Limb (tissue), 2 donors: ENCODE data around the gene ANKRD28.

Source experiments
- DNase-seq, 2 donors: peaks; one replicate each; pipeline ENCODE4 v3.0.0-alpha.2; 2016; ENCODE audit errors: extremely low spot score in 2 of 2

Gene ANKRD28

GRCh38 chr3:15666277-15666676, 131.5 kb downstream of the ANKRD28 start:
- DNase-seq: no peak

- no peak for DNase-seq
Observed at GRCh38 chr3:15665510-15666150, 132.1 kb downstream of the ANKRD28 start.

GRCh38 chr3:15664144-15664543, 133.6 kb downstream of the ANKRD28 start:
- no peak for DNase-seq

GRCh38 chr3:15660055-15660935, 137.5 kb downstream of the ANKRD28 start:
- DNase-seq: peak in 1 of 2 donors; percentile 23

- DNase-seq: no peak
Observed at GRCh38 chr3:15659254-15659975, 138.4 kb downstream of the ANKRD28 start.

DNA sequence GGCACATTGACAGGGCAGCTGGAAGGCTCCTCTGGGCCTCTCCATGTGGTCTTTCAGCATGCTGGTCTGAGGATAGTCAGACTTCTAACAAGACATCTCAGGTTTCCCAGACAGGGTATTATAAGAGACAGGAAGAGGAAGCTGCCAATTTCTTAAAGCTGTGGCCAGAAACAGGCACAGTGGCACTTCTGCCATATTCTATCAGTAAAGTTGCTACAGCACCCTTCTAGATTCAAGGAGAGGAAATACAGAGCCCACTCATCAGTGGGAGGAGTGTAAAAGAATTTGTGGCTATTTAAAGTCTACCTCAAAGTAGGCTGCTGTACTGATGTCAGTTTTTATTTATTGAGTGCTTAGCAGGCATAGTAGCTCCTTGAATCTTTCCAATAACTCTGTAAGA, 140.8 kb downstream of the ANKRD28 start:
- DNase-seq: no peak

GRCh38 chr3:15656342-15656741, 141.4 kb downstream of the ANKRD28 start:
- DNase-seq: no peak

DNA sequence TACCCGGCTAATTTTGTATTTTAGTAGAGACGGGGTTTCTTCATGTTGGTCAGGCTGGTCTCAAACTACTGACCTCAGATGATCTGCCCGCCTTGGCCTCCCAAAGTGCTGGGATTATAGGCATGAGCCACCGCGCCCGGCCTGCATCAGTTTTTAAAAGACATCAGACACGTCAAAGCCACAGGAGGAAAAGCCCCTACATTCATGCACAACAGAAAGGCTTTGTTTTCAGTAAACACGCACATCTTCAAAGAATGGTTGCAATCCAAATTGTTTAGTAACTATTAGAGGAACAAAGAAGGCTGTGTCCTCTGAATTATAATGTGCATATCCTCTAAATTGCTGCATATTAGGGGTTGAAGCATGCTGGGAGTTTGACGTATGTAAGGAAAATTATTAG, 142.9 kb downstream of the ANKRD28 start:
- no peak for DNase-seq

- no peak for DNase-seq
Observed at GRCh38 chr3:15654127-15654526, 143.7 kb downstream of the ANKRD28 start.

DNA sequence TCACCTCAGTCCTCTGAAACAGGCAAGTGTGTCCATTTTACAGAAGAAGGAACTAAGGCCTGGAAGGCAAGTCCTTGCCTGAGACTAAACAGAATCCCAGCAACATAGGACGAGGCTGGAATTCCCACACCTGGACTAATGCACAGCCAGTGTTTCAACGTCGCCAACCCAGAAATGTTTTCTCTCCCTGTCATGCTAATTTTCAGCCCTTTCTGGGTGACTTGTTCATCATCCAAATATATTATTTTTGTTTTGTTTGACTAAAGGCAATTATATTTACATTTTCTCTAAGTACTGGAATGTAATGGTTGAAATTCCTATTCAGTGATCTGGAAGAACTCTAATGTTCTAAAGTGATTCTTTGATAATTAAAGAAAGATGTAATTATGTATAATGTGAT, 144.5 kb downstream of the ANKRD28 start:
- no peak for DNase-seq

- DNase-seq: no peak
Observed at GRCh38 chr3:15651396-15651795, 146.4 kb downstream of the ANKRD28 start.

- DNase-seq: no peak
Observed at GRCh38 chr3:15649858-15650257, 147.9 kb downstream of the ANKRD28 start.

- DNase-seq: no peak
Observed at GRCh38 chr3:15649341-15649740, 148.4 kb downstream of the ANKRD28 start.

DNA sequence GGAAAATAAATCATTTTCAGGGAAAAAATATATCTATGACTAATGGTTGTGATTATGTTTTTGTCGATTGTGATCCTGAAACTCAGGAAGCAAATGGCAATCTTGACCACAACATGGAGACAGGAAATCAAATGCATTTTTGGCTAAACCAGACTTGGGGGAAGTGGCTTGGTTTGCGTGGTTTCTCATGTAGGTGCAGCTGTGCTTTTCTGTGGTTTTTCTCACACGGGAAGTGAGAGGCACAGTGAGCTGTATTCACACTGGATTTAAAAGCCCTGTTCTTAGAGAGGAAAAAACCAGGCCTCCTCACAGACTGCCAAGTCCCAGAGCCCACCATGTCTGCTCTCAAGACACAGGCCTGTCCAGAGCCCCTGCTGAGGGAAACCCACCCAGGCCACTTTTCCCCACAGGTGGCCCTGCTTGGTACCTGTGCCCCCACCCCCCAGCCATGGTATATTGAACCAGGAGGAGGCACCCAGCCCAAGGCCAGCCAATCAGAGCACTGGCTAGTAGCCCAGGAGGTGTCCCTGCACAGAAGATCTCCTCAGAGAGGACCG, 150.1 kb downstream of the ANKRD28 start:
- peak in 1 of 2 donors; percentile 42 for DNase-seq

DNA sequence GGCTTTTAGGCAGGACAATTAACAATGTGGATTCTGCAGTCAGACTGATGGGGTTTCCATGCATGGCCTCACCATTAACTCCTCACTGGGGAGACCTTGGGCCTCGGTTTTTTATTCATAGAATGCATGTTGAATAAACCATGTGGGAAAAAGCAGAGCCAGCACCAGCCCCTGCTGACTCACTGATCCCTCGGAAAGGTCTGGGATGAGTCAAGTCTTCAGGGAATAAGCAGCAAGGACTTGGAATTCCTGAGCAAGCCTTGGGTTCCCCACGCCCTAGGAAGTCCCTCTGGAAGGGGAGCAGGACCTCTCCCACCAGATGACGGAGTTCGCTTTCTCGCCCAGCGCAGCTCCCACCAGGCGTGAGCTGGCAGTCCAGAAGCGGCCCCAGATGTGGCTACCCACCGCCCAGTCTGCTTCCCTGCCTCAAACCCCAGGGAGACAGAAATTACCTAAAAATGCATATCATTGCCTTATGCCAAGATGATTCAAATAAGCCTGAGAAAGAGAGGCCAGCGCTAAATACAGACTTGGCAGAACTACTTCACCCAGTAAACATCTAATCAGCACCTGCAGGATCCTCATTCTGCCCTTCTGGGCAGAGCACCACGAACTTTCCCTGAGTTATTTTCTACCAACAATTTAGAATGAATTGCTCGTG, 150.8 kb downstream of the ANKRD28 start:
- DNase-seq: peak in 1 of 2 donors; percentile 56

DNA sequence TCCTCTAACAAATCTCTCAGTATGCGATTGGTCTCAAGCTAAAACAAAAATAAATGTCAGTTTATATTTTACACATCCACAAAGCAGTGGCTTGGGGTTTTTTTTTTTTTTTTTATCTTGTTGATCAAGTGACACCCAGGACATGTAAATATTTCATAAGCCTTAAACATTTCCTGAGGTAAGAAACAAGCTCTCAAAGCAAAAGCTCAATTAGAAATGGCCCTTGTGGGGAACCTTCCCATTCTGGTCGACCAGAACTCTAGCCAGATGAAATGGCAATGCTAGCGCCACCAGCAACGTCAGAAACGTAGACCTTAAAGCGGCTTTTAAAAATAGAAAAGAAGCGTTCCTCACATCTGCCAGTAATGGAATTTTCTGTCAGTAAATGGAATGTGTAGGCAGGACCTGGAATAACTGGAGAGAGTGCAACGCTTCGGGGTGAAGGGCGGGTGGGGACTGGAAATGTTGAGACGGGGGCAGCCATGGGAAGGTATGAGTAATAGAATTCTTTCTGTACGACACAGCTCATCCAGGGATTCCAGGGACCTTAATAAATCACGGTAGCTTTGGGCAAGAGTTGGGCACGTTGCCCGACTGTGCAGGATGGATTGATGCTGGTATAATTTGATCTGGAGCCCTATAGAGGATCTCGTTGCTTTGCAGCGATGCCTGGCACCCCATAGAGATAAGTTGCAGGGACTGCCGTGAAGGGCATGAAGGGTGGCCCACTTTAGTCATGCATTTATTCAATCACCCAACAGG, 151.9 kb downstream of the ANKRD28 start:
- peak; percentile 73 to 74 for DNase-seq

GRCh38 chr3:15645246-15645645, 152.5 kb downstream of the ANKRD28 start:
- DNase-seq: no peak

GRCh38 chr3:15638891-15639262, 158.9 kb downstream of the ANKRD28 start:
- DNase-seq: no peak

- no peak for DNase-seq
Observed at GRCh38 chr3:15638193-15638890, 159.4 kb downstream of the ANKRD28 start.
